Thyroid gland (tissue), 4 donors: ENCODE results near the gene ZFAND3.

Source experiments
- CTCF ChIP-seq, 6 experiments: fragments of 200-600 bp in 3 of 6; fragments of 450-650 bp in 3 of 6; sonication (generic) in 3 of 6; IDR thresholded peaks; one replicate each; pipeline ENCODE4 v1.5.1; 2016 to 2019; ENCODE audit warnings: antibody characterized with exemption in 6 of 6, mild to moderate bottlenecking in 2 of 6, inconsistent platforms in 1 of 6, moderate library complexity in 1 of 6
- POLR2A ChIP-seq, 2 donors: fragments of 450-650 bp; IDR thresholded peaks; one replicate each; pipeline ENCODE4 v1.6.1; 2017; ENCODE audit warnings: antibody characterized with exemption in 2 of 2, mild to moderate bottlenecking in 2 of 2, moderate library complexity in 1 of 2

- TF ChIP-seq CTCF (IDR thresholded peaks at IDR 0.05) (no peak), POLR2A (IDR thresholded peaks at IDR 0.05) (no peak)
These were observed 52.3 kb downstream of the ZFAND3 start for GRCh38 chr6:37871616-37872372.
